ENCODE measurements around the gene LRRTM2.

DNA sequence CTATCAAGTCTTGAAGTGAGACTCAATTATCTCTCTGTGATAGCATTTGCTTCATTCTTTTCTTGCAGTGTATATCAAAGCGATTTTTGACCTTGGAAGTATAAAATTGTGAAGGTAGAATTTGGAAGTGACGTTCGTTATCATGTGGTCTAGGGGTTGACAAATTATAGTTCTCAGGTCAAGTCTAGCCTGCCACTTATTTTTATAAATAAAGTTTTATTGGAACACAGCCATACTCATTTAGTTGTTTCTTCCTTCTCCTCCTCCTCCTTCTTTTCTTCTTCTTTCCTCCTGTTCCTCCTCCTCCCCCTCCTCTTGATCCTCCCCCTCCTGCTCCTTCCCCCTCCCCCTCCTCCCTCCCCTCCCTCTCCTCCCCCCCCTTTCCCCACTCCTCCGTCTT lies 38.0 kb downstream of the LRRTM2 start:
- TF ChIP-seq CEBPB (IDR thresholded peaks at IDR 0.05) (no peak), TAF1 (IDR thresholded peaks at IDR 0.05; ENCODE audit: low read depth) (no peak), YY1 (IDR thresholded peaks at IDR 0.05; ENCODE audit: low read depth) (no peak), ZBTB7A (IDR thresholded peaks at IDR 0.05; ENCODE audit: low read depth) (no peak), FOXM1 (IDR thresholded peaks at IDR 0.05; ENCODE audit: borderline replicate concordance, low read depth) (no peak), EP300 (IDR thresholded peaks at IDR 0.05; ENCODE audit: borderline replicate concordance) (no peak), CREB1 (IDR thresholded peaks at IDR 0.05; ENCODE audit: low read depth) (no peak), EGR1 (IDR thresholded peaks at IDR 0.05) (no peak), RAD21 (IDR thresholded peaks at IDR 0.05; ENCODE audit: low read depth) (no peak), TEAD4 (IDR thresholded peaks at IDR 0.05) (no peak), NFIC (IDR thresholded peaks at IDR 0.05) (no peak)
- TF ChIP-seq, protein P1, sequence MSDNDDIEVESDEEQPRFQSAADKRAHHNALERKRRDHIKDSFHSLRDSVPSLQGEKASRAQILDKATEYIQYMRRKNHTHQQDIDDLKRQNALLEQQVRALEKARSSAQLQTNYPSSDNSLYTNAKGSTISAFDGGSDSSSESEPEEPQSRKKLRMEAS (IDR thresholded peaks at IDR 0.05): no peak
- TF ChIP-seq, protein P2, sequence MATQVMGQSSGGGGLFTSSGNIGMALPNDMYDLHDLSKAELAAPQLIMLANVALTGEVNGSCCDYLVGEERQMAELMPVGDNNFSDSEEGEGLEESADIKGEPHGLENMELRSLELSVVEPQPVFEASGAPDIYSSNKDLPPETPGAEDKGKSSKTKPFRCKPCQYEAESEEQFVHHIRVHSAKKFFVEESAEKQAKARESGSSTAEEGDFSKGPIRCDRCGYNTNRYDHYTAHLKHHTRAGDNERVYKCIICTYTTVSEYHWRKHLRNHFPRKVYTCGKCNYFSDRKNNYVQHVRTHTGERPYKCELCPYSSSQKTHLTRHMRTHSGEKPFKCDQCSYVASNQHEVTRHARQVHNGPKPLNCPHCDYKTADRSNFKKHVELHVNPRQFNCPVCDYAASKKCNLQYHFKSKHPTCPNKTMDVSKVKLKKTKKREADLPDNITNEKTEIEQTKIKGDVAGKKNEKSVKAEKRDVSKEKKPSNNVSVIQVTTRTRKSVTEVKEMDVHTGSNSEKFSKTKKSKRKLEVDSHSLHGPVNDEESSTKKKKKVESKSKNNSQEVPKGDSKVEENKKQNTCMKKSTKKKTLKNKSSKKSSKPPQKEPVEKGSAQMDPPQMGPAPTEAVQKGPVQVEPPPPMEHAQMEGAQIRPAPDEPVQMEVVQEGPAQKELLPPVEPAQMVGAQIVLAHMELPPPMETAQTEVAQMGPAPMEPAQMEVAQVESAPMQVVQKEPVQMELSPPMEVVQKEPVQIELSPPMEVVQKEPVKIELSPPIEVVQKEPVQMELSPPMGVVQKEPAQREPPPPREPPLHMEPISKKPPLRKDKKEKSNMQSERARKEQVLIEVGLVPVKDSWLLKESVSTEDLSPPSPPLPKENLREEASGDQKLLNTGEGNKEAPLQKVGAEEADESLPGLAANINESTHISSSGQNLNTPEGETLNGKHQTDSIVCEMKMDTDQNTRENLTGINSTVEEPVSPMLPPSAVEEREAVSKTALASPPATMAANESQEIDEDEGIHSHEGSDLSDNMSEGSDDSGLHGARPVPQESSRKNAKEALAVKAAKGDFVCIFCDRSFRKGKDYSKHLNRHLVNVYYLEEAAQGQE (IDR thresholded peaks at IDR 0.05; ENCODE audit: low read depth): no peak
- TF ChIP-seq, protein P3, sequence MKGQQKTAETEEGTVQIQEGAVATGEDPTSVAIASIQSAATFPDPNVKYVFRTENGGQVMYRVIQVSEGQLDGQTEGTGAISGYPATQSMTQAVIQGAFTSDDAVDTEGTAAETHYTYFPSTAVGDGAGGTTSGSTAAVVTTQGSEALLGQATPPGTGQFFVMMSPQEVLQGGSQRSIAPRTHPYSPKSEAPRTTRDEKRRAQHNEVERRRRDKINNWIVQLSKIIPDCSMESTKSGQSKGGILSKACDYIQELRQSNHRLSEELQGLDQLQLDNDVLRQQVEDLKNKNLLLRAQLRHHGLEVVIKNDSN (IDR thresholded peaks at IDR 0.05): no peak

Measured in Ishikawa (cell line).